ENCODE data around the gene TK1. TPM values are rescaled to one million over a fixed set of nuclear protein-coding genes. Genes with fewer than 3 reads are reported as not detected.
A peak's percentile ranks its signal among the peaks of the same experiment; 100 is the strongest.

The TK1 gene
- total and polyA plus RNA-seq, 4 experiments from 2014 or later = 0.55 to 1.4 (median 0.88) TPM; not detected in 1

- H3K4me3 ChIP-seq (ENCODE audit: low read length in 2 of 2) = peak overlapping the region in 1 of 2 donors; percentile 69
- peaks cover 3 to 9% (median 5%) of the 10 kb centered on the region in 4 donors for H3K4me1 Mint-ChIP-seq
- CTCF ChIA-PET (ENCODE audit: partially characterized antibody) = no interaction called here
- peak overlapping the region in 1 of 7 donors; percentile 84 for H3K27ac Mint-ChIP-seq
- POLR2A ChIA-PET (ENCODE audit: partially characterized antibody) = interaction anchor here (2.1 kb wide), 1 partner anchor 75 kb away, joined by 8 read pairs; no protein-coding TSS in a partner anchor
- peak overlapping the region; percentile 28 to 84 (median 72) for H3K4me3 Mint-ChIP-seq
- H3K9me3 Mint-ChIP-seq = no peaks in the 10 kb centered on the region
- no peaks in the 10 kb centered on the region for H3K9me3 ChIP-seq (ENCODE audit: control insufficient read depth in 1 of 2, low read length in 2 of 2)
- H3K27me3 ChIP-seq (ENCODE audit: insufficient read depth, low read length) = no peaks in the 10 kb centered on the region
- peak overlapping the region; percentile 21 for H3K27ac ChIP-seq (ENCODE audit: low read depth, low read length)
- H3K36me3 Mint-ChIP-seq = no peaks in the 10 kb centered on the region
- DNase-seq = no peak
- peaks cover 8% of the 10 kb centered on the region for H3K4me1 ChIP-seq (ENCODE audit: insufficient read depth, low read length)
- intact Hi-C loops (cut with micrococcal nuclease) = loop anchor here (1.0 to 2.0 kb wide), 2 partner anchors 38 to 74 kb away; no protein-coding TSS in a partner anchor
- H3K27me3 Mint-ChIP-seq = no peaks in the 10 kb centered on the region
- no peaks in the 10 kb centered on the region for H3K36me3 ChIP-seq (ENCODE audit: insufficient read depth, low read length)
Measured at GRCh38 chr17:78214706-78215061, 27.8 kb upstream of the TK1 start.

DNA sequence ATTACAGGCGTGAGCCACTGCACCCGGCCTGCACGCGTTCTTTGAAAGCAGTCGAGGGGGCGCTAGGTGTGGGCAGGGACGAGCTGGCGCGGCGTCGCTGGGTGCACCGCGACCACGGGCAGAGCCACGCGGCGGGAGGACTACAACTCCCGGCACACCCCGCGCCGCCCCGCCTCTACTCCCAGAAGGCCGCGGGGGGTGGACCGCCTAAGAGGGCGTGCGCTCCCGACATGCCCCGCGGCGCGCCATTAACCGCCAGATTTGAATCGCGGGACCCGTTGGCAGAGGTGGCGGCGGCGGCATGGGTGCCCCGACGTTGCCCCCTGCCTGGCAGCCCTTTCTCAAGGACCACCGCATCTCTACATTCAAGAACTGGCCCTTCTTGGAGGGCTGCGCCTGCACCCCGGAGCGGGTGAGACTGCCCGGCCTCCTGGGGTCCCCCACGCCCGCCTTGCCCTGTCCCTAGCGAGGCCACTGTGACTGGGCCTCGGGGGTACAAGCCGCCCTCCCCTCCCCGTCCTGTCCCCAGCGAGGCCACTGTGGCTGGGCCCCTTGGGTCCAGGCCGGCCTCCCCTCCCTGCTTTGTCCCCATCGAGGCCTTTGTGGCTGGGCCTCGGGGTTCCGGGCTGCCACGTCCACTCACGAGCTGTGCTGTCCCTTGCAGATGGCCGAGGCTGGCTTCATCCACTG, 27.3 kb upstream of the TK1 start, which contains the start of gene BIRC5:
Gene BIRC5 (plus strand): TSS at position 238 of the 690 bp plus-strand sequence. CDS start 64 bp downstream, at position 302.
- POLR2A ChIA-PET (ENCODE audit: partially characterized antibody) = interaction anchor here (2.1 kb wide), 1 partner anchor 74 kb away, joined by 8 read pairs; no protein-coding TSS in a partner anchor

DNA sequence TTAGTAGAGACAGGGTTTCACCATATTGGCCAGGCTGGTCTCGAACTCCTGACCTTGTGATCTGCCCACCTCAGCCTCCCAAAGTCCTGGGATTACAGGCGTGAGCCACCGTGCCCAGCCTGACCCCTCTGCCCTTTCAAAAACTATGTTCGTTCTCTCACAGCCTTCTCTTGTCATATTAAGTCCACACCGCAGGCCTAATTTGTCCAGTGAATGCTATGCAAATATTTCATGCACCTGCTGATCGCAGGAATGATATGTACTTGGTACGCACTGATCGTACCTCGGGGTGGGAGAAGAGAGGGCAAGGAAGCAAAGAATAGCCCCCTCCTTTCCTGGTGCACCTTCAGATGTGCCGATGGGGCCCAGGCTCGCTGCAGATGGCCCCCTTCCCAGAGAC, 24.2 kb upstream of the TK1 start:
- ChIA-PET CTCF (ENCODE audit: partially characterized antibody) (no interaction called here), POLR2A (ENCODE audit: partially characterized antibody) (no interaction called here)

More for the DNA sequence above, 27.3 kb upstream of the TK1 start, which contains the start of gene BIRC5:
- peak; percentile 86 to 88 (median 87) for DNase-seq
- Histone ChIP-seq H3K4me1 (ENCODE audit: insufficient read depth, low read length) (peaks cover 8% of the 10 kb centered on the region), H3K4me3 (ENCODE audit: low read length in 2 of 2) (peak within 1 kb of the TSS in 1 of 2 donors; percentile 69), H3K27me3 (ENCODE audit: insufficient read depth, low read length) (no peaks in the 10 kb centered on the region), H3K36me3 (ENCODE audit: insufficient read depth, low read length) (no peaks in the 10 kb centered on the region), H3K9me3 (ENCODE audit: control insufficient read depth in 1 of 2, low read length in 2 of 2) (no peaks in the 10 kb centered on the region), H3K27ac (ENCODE audit: low read depth, low read length) (peak within 1 kb of the TSS; percentile 21)
- Mint-ChIP-seq H3K4me3 (peak within 1 kb of the TSS; percentile 28 to 84 (median 74)), H3K27me3 (no peaks in the 10 kb centered on the region), H3K4me1 (peaks cover 3 to 9% (median 5%) of the 10 kb centered on the region in 4 donors), H3K9me3 (no peaks in the 10 kb centered on the region), H3K36me3 (no peaks in the 10 kb centered on the region), H3K27ac (peak within 1 kb of the TSS in 2 of 7 donors; percentile 41 to 84)
- CTCF ChIA-PET (ENCODE audit: partially characterized antibody) = no interaction called here
- intact Hi-C loops (cut with micrococcal nuclease) = loop anchor here (1.0 to 2.0 kb wide), 2 partner anchors 39 to 74 kb away; no protein-coding TSS in a partner anchor

GRCh38 chr17:78210111-78210510, 23.3 kb upstream of the TK1 start:
- no peak overlapping the region for H3K4me3 Mint-ChIP-seq
- H3K4me1 Mint-ChIP-seq = peaks cover 3 to 9% (median 5%) of the 10 kb centered on the region in 4 donors
- no peaks in the 10 kb centered on the region for H3K9me3 Mint-ChIP-seq
- peaks cover 8% of the 10 kb centered on the region for H3K4me1 ChIP-seq (ENCODE audit: insufficient read depth, low read length)
- H3K27ac ChIP-seq (ENCODE audit: low read depth, low read length) = no peak overlapping the region
- intact Hi-C loops (cut with micrococcal nuclease) = no loop called here
- POLR2A ChIA-PET (ENCODE audit: partially characterized antibody) = no interaction called here
- no peak overlapping the region for H3K4me3 ChIP-seq (ENCODE audit: low read length in 2 of 2)
- peak overlapping the region in 1 of 7 donors; percentile 46 for H3K27ac Mint-ChIP-seq
- no peaks in the 10 kb centered on the region for H3K9me3 ChIP-seq (ENCODE audit: control insufficient read depth in 1 of 2, low read length in 2 of 2)
- H3K36me3 ChIP-seq (ENCODE audit: insufficient read depth, low read length) = no peaks in the 10 kb centered on the region
- no peaks in the 10 kb centered on the region for H3K27me3 Mint-ChIP-seq
- no peaks in the 10 kb centered on the region for H3K27me3 ChIP-seq (ENCODE audit: insufficient read depth, low read length)
- no peaks in the 10 kb centered on the region for H3K36me3 Mint-ChIP-seq
- CTCF ChIA-PET (ENCODE audit: partially characterized antibody) = no interaction called here
- DNase-seq = no peak

More for the DNA sequence above, 24.2 kb upstream of the TK1 start:
- H3K4me1 Mint-ChIP-seq = peaks cover 3 to 9% (median 5%) of the 10 kb centered on the region in 4 donors
- no peaks in the 10 kb centered on the region for H3K9me3 Mint-ChIP-seq
- Histone ChIP-seq H3K27ac (ENCODE audit: low read depth, low read length) (no peak overlapping the region), H3K9me3 (ENCODE audit: control insufficient read depth in 1 of 2, low read length in 2 of 2) (no peaks in the 10 kb centered on the region), H3K4me3 (ENCODE audit: low read length in 2 of 2) (no peak overlapping the region), H3K27me3 (ENCODE audit: insufficient read depth, low read length) (no peaks in the 10 kb centered on the region), H3K36me3 (ENCODE audit: insufficient read depth, low read length) (no peaks in the 10 kb centered on the region), H3K4me1 (ENCODE audit: insufficient read depth, low read length) (peaks cover 8% of the 10 kb centered on the region)
- H3K27ac Mint-ChIP-seq = no peak overlapping the region
- H3K4me3 Mint-ChIP-seq = no peak overlapping the region
- H3K36me3 Mint-ChIP-seq = no peaks in the 10 kb centered on the region
- intact Hi-C loops (cut with micrococcal nuclease) = no loop called here
- H3K27me3 Mint-ChIP-seq = no peaks in the 10 kb centered on the region
- DNase-seq = no peak

DNA sequence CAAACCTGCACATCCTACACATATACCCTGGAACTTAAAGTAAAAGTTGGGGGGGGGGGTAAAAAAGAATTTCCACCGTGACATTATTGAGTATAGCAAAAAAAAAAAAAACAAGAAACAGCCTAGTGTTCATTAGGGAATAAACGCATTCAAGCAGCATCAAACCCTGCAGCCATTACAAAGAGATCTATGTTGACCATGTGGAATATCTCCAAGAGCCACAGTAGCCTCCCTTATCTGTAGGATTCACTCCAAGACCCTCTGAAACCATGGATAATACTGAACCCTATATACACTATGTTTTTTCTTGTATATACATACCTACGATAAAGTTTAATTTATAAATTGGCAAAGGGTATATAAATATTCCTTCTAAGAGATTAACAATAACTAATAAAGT, 21.6 kb upstream of the TK1 start:
- H3K9me3 Mint-ChIP-seq = no peaks in the 10 kb centered on the region
- ChIA-PET CTCF (ENCODE audit: partially characterized antibody) (no interaction called here), POLR2A (ENCODE audit: partially characterized antibody) (no interaction called here)
- no peak for DNase-seq
- no peak overlapping the region for H3K27ac Mint-ChIP-seq
- Histone ChIP-seq H3K9me3 (ENCODE audit: control insufficient read depth in 1 of 2, low read length in 2 of 2) (no peaks in the 10 kb centered on the region), H3K27me3 (ENCODE audit: insufficient read depth, low read length) (no peaks in the 10 kb centered on the region), H3K36me3 (ENCODE audit: insufficient read depth, low read length) (no peaks in the 10 kb centered on the region), H3K27ac (ENCODE audit: low read depth, low read length) (no peak overlapping the region), H3K4me3 (ENCODE audit: low read length in 2 of 2) (no peak overlapping the region), H3K4me1 (ENCODE audit: insufficient read depth, low read length) (no peaks in the 10 kb centered on the region)
- H3K27me3 Mint-ChIP-seq = no peaks in the 10 kb centered on the region
- intact Hi-C loops (cut with micrococcal nuclease) = no loop called here
- no peak overlapping the region for H3K4me3 Mint-ChIP-seq
- H3K36me3 Mint-ChIP-seq = no peaks in the 10 kb centered on the region
- H3K4me1 Mint-ChIP-seq = no peaks in the 10 kb centered on the region

DNA sequence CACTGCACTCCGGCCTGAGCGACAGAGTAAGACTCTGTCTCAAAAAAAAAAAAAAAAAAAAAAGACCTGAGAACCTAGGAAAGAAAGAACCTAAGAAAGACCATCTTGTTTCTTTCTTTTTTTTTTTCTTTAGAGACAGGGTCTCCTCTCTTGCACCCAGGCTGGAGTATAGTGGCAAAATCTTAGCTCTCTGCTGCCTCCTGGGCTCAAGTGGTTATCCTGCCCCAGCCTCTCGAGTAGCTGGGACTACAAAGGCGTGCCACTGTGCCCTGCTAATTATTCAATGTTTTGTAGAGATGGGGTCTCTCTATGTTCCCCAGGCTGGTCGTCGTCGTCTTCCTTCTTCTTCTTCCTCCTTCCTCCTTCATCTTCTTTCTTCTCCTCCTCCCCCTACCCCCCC, 19.4 kb upstream of the TK1 start:
- CTCF ChIA-PET (ENCODE audit: partially characterized antibody) = interaction anchor here (0.8 kb wide), 1 partner anchor 14 kb away, joined by 4 read pairs; no protein-coding TSS in a partner anchor
- Histone ChIP-seq H3K27ac (ENCODE audit: low read depth, low read length) (no peak overlapping the region), H3K9me3 (ENCODE audit: control insufficient read depth in 1 of 2, low read length in 2 of 2) (no peaks in the 10 kb centered on the region), H3K36me3 (ENCODE audit: insufficient read depth, low read length) (no peaks in the 10 kb centered on the region), H3K27me3 (ENCODE audit: insufficient read depth, low read length) (no peaks in the 10 kb centered on the region), H3K4me1 (ENCODE audit: insufficient read depth, low read length) (no peaks in the 10 kb centered on the region), H3K4me3 (ENCODE audit: low read length in 2 of 2) (no peak overlapping the region)
- H3K27me3 Mint-ChIP-seq = no peaks in the 10 kb centered on the region
- no peaks in the 10 kb centered on the region for H3K4me1 Mint-ChIP-seq
- intact Hi-C loops (cut with micrococcal nuclease) = no loop called here
- H3K4me3 Mint-ChIP-seq = no peak overlapping the region
- no peaks in the 10 kb centered on the region for H3K36me3 Mint-ChIP-seq
- no peaks in the 10 kb centered on the region for H3K9me3 Mint-ChIP-seq
- POLR2A ChIA-PET (ENCODE audit: partially characterized antibody) = no interaction called here
- no peak overlapping the region for H3K27ac Mint-ChIP-seq
- DNase-seq = no peak

DNA sequence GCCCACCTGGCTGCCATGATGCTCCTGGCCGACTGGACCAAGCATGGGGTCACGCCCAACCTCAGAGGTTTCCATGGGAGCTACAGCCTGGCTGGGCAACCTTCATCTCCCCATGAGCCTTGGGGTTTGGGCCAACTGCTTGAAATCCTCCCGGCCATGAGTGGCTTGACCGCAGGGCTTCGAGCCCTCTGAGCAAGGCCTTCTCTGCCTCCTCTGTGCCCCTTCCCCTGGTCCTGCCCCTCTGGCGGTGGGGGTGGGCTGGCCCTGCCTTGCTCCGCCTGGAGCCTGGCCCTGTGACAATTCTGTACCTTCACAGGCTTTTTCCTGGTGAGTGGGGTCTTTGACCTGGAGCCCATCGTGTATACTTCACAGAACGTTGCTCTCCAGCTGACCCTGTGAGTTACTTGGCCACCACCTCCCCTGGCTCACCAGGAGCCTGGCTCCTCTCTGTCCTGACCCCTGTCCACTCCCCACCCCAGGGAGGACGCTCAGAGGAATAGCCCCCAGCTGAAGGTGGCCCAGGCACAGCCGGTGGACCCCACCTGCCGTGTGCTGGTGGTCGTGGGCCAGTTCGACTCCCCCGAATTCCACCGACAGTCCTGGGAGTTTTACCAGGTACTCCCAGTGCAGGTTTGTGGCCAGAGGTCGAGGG, 18.4 kb upstream of the TK1 start:
- no peaks in the 10 kb centered on the region for H3K4me1 Mint-ChIP-seq
- H3K27me3 ChIP-seq (ENCODE audit: insufficient read depth, low read length) = no peaks in the 10 kb centered on the region
- ChIA-PET CTCF (ENCODE audit: partially characterized antibody) (no interaction called here), POLR2A (ENCODE audit: partially characterized antibody) (no interaction called here)
- no peaks in the 10 kb centered on the region for H3K36me3 ChIP-seq (ENCODE audit: insufficient read depth, low read length)
- no peaks in the 10 kb centered on the region for H3K9me3 ChIP-seq (ENCODE audit: control insufficient read depth in 1 of 2, low read length in 2 of 2)
- no peaks in the 10 kb centered on the region for H3K36me3 Mint-ChIP-seq
- no peak overlapping the region for H3K4me3 Mint-ChIP-seq
- intact Hi-C loops (cut with micrococcal nuclease) = no loop called here
- no peaks in the 10 kb centered on the region for H3K27me3 Mint-ChIP-seq
- H3K27ac Mint-ChIP-seq = peak overlapping the region in 1 of 7 donors; percentile 29
- no peak overlapping the region for H3K4me3 ChIP-seq (ENCODE audit: low read length in 2 of 2)
- no peaks in the 10 kb centered on the region for H3K9me3 Mint-ChIP-seq
- no peak overlapping the region for H3K27ac ChIP-seq (ENCODE audit: low read depth, low read length)
- no peaks in the 10 kb centered on the region for H3K4me1 ChIP-seq (ENCODE audit: insufficient read depth, low read length)
- DNase-seq = no peak

Measured in CD4-positive, alpha-beta memory T cell (primary cell).